Hepatocyte (in vitro differentiated cells): Measurements from ENCODE around the gene SLC22A6.

ENCODE experiments used
- CTCF ChIP-seq: fragments of 200-600 bp; sonication (generic); IDR thresholded peaks from 2 replicates; pipeline ENCODE4 v1.5.1; 2016; ENCODE audit warnings: antibody characterized with exemption, mild to moderate bottlenecking; ENCODE audit not compliant: poor library complexity
- EZH2phosphoT487 ChIP-seq: fragments of 200-600 bp; sonication (generic); IDR thresholded peaks from one replicate; pipeline ENCODE4 v1.6.1; 2018; ENCODE audit warnings: antibody characterized with exemption, mild to moderate bottlenecking, low read depth, moderate library complexity; ENCODE audit not compliant: unreplicated experiment, severe bottlenecking

DNA sequence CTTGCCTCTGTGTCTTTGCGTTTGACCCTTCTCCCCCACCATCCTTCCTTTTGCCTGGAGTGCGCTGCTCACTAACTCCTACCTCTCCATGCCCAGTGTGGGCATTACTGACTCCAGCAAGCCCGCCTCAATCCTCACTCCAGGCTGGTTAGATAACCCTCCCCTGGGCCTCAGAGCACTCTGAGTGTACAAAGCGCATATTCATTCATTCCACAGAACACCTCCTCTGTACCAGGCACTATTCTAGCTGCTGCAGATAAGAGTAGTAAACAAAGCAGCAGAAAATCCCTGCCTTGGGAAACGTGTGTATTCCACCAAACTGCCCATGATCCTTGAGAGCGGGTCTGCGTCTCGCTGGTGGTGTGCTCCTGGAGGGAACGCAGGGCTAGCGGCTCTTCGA lies 27.7 kb upstream of the SLC22A6 start:
- TF ChIP-seq CTCF: no peak
- no peak for TF ChIP-seq EZH2phosphoT487
